CD4-positive, alpha-beta T cell treated with Interleukin-6 at 100 ng/mL for 8 hours (primary cell): ENCODE results near the gene HOMER2.
"Not testable (repeated sequence)": the region's sequence is repeated elsewhere in the genome, so short reads cannot be mapped to it uniquely, and the experiment has no call there.

ENCODE experiments used
- DNase-seq: peaks from one replicate; pipeline ENCODE4 v3.0.0-alpha.2; 2020; ENCODE audit warnings: mixed read lengths, low spot score

The HOMER2 gene

GRCh38 chr15:82964890-82965289 lies 12.4 kb upstream of the HOMER2 start:
- no peak for DNase-seq

GRCh38 chr15:82963471-82964341 lies 11.2 kb upstream of the HOMER2 start:
- DNase-seq: no peak

GRCh38 chr15:82960766-82961165 lies 8.2 kb upstream of the HOMER2 start:
- DNase-seq: no peak

GRCh38 chr15:82959423-82959822 lies 6.9 kb upstream of the HOMER2 start:
- DNase-seq: no peak

- no peak for DNase-seq
These were observed 6.1 kb upstream of the HOMER2 start for GRCh38 chr15:82958638-82959037.

GRCh38 chr15:82951472-82952157 lies 905 bp downstream of the HOMER2 start:
- no peak for DNase-seq

- DNase-seq: no peak
These were observed 1.7 kb downstream of the HOMER2 start for GRCh38 chr15:82950746-82951370.

- no peak for DNase-seq
These were observed 2.2 kb downstream of the HOMER2 start for GRCh38 chr15:82950295-82950694.

- no peak for DNase-seq
These were observed 6.3 kb downstream of the HOMER2 start for GRCh38 chr15:82946155-82946701.

GRCh38 chr15:82945326-82945725 lies 7.2 kb downstream of the HOMER2 start:
- DNase-seq: no peak

- no peak for DNase-seq
These were observed 7.7 kb downstream of the HOMER2 start for GRCh38 chr15:82944821-82945220.

- DNase-seq: no peak
These were observed 8.5 kb downstream of the HOMER2 start for GRCh38 chr15:82944056-82944455.

GRCh38 chr15:82943176-82943575 lies 9.3 kb downstream of the HOMER2 start:
- no peak for DNase-seq

- DNase-seq: no peak
These were observed 9.8 kb downstream of the HOMER2 start for GRCh38 chr15:82942691-82943090.

GRCh38 chr15:82939678-82940077 lies 12.8 kb downstream of the HOMER2 start:
- DNase-seq: not testable (repeated sequence)

GRCh38 chr15:82937712-82938058 lies 14.8 kb downstream of the HOMER2 start:
- no peak for DNase-seq

GRCh38 chr15:82936966-82937711 lies 15.4 kb downstream of the HOMER2 start:
- no peak for DNase-seq

- no peak for DNase-seq
These were observed 17.1 kb downstream of the HOMER2 start for GRCh38 chr15:82935382-82935781.

- DNase-seq: no peak
These were observed 18.2 kb downstream of the HOMER2 start for GRCh38 chr15:82934100-82934880.

- no peak for DNase-seq
These were observed 18.9 kb downstream of the HOMER2 start for GRCh38 chr15:82933576-82933975.

GRCh38 chr15:82931221-82931620 lies 21.3 kb downstream of the HOMER2 start:
- no peak for DNase-seq
